GM10847 (cell line): ENCODE measurements around the gene METRN.

ENCODE experiments used
- POLR2A ChIP-seq: IDR thresholded peaks from 2 replicates; pipeline ENCODE4 v1.6.1; 2011; ENCODE audit not compliant: insufficient read length; ENCODE audit errors: extremely low read depth

METRN gene

GRCh38 chr16:760065-760464, 45.1 kb downstream of the METRN start:
- TF ChIP-seq POLR2A: no peak

- no peak for TF ChIP-seq POLR2A
Measured at GRCh38 chr16:760545-761343, 45.8 kb downstream of the METRN start, which contains the start of gene MSLN. MSLN (plus strand) TSS chr16:760734; CDS start chr16:762681, 1,947 bp downstream.

DNA sequence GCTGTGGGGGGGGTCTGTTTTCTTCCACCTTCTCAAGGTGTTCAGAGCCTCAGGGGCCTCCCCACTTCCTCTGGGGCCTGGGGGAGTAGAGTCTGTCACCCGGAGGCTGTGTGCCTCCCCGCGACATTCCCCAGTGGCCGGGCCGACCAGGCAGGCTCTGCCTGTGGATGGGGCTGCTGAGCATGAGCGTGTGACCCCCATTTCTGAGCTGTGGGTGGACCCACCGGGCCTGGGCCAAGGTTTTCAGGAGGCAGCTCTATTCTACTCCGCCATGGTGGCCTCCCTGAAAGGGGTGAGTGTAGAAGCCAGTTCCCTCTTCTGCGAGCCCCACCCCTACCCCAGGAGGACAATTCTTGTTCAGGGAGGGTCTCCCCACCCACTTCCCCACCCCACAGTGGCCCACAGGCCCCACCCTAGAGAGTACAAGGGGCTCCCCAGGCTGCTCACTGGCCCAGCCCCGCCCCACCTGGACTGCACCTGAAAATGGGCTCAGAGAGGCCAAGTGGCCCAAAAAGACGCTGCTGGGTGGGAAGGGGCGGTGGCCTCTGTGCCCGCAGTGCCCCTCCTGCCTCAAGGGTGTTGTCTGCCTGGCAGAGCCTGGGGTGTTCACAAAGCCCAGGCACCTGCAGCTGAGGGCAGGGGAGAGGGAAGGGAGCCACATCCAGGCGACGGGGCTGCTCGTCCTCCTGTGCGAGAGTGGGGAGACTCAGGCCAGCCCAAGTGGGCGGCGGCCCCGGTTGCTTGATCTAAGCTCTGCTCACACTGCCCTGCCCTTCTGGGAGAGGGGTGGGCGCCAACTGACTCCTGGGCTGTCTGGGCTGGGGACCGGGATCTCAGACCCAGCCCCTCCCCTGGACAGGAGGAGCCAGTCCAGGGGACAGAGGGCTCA, 47.0 kb downstream of the METRN start:
- no peak for TF ChIP-seq POLR2A

- TF ChIP-seq POLR2A: no peak
Measured at GRCh38 chr16:762595-763268, 47.8 kb downstream of the METRN start.

GRCh38 chr16:763369-764183, 48.7 kb downstream of the METRN start:
- no peak for TF ChIP-seq POLR2A

DNA sequence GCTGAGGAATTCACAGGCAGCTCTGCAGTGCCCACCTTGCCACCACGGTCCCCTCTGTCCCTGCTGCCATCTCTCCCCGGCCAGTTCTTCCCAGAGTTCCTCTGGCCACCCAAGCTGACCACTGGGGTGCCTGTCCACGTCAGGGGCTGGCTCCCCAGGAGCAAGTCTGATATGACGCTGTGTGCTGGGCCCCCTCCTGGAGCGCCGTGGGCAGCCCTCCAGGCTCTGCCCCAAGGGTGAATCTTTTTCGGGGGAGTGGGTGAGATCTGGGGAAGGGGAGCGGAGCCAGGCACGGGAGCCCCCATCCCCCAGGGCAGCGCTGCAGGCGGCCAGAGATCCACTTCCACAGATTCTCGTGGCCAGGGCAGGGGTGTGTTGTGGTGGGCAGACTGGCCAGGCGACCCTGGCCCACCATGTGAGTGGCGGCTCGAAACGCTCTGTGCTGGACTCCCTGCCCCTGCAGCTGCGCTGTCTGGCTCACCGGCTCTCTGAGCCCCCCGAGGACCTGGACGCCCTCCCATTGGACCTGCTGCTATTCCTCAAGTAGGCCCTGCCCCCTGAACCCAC, 49.3 kb downstream of the METRN start:
- no peak for TF ChIP-seq POLR2A

GRCh38 chr16:764848-765487, 50.0 kb downstream of the METRN start:
- no peak for TF ChIP-seq POLR2A

DNA sequence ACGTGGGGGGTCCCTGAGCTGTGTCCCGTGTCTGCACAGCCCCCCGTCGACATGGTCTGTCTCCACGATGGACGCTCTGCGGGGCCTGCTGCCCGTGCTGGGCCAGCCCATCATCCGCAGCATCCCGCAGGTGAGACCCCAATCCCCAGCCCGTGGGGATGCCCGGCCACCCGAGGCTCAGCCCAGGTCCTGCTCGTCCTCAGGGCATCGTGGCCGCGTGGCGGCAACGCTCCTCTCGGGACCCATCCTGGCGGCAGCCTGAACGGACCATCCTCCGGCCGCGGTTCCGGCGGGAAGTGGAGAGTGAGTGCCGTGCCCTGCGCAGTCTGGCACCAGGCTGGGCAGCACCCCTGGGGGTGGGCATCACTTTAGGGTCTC, 50.6 kb downstream of the METRN start:
- no peak for TF ChIP-seq POLR2A

DNA sequence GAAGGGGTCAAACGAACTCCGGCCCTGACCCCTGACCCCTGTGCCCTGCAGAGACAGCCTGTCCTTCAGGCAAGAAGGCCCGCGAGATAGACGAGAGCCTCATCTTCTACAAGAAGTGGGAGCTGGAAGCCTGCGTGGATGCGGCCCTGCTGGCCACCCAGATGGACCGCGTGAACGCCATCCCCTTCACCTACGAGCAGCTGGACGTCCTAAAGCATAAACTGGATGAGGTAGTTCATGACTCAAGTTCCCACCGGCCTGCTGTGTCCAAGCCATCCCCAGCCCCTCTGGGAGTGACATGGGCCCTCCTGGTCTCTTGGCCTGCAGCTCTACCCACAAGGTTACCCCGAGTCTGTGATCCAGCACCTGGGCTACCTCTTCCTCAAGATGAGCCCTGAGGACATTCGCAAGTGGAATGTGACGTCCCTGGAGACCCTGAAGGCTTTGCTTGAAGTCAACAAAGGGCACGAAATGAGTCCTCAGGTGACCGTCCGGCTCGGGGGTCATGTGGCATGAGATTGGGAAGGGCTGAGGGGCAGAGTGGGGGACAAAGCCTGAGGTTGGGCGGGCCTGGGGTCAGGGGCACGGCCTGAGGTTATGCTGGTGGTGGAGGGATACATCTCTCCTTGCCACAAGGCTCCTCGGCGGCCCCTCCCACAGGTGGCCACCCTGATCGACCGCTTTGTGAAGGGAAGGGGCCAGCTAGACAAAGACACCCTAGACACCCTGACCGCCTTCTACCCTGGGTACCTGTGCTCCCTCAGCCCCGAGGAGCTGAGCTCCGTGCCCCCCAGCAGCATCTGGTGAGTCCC, 51.3 kb downstream of the METRN start:
- TF ChIP-seq POLR2A: no peak

- TF ChIP-seq POLR2A: no peak
Measured at GRCh38 chr16:766820-767640, 52.1 kb downstream of the METRN start.

DNA sequence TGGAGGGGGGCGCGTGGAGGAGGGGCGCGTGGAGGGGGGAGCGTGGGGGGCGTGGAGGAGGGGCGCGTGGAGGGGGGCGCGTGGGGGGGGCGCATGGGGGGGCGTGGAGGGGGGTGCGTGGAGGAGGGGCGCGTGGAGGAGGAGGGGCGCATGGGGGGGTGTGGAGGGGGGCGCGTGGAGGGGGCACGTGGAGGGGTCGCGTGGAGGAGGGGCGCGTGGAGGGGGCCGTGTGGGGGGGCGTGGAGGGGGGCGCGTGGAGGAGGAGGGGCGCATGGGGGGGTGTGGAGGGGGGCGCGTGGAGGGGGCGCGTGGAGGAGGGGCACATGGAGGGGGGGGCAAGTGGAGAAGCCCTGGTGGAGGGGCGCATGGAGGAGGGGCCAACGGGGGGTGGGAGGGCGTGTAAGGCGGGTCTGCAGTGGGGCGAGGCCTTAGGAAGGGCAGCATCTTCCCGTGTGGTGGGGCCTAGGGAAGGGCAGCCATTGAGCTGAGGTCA, 52.9 kb downstream of the METRN start:
- no peak for TF ChIP-seq POLR2A

GRCh38 chr16:768428-768827, 53.5 kb downstream of the METRN start:
- TF ChIP-seq POLR2A: no peak
